Ascending aorta (tissue), 2 donors: Measurements from ENCODE around the gene PLK5. TPM values are rescaled to one million over a fixed set of nuclear protein-coding genes. Genes with fewer than 3 reads are reported as not detected.

ENCODE experiments used
- DNase-seq, 2 donors: peaks; one replicate each; pipeline ENCODE4 v3.0.0-alpha.2; 2019; ENCODE audit warnings: low spot score in 2 of 2
- H3K27ac ChIP-seq, 2 donors: fragments of 200-600 bp; sonication (generic); one replicate each; pipeline ENCODE4 v1.5.1; 2016 to 2017; ENCODE audit warnings: mild to moderate bottlenecking in 1 of 2
- H3K27me3 ChIP-seq: fragments of 200-600 bp; sonication (generic); one replicate; pipeline ENCODE4 v1.5.1; 2017
- H3K36me3 ChIP-seq, 2 donors: fragments of 200-600 bp; sonication (generic); one replicate each; pipeline ENCODE4 v1.5.1; 2016
- H3K4me1 ChIP-seq, 2 donors: fragments of 200-600 bp; sonication (generic); one replicate each; pipeline ENCODE4 v1.5.1; 2016 to 2017; ENCODE audit warnings: mild to moderate bottlenecking in 1 of 2
- H3K4me3 ChIP-seq, 2 donors: fragments of 200-600 bp; sonication (generic); one replicate each; pipeline ENCODE4 v1.5.1; 2016 to 2017; ENCODE audit warnings: mild to moderate bottlenecking in 1 of 2
- H3K9me3 ChIP-seq, 2 donors: fragments of 200-600 bp; sonication (generic); one replicate each; pipeline ENCODE4 v1.5.1; 2016
- intact Hi-C: fragments of 100-400 bp; cut with DNase I; formaldehyde crosslinking; loops from one replicate; pipeline ENCODE4 v1.15.1; 2023
- total RNA-seq: library from RNA; depleted of rRNA; stranded (reverse); fragments of >200 nt; gene quantifications from one replicate; pipeline ENCODE4 v1.1.0, GENCODE V29; 2016
- TF ChIP-seq, protein P1 (sequence below), 3 experiments: fragments of 200-600 bp in 2 of 3; fragments of 450-650 bp in 1 of 3; sonication (generic) in 2 of 3; IDR thresholded peaks; one replicate each; pipeline ENCODE4 v1.5.1; 2016 to 2019; ENCODE audit warnings: antibody characterized with exemption in 3 of 3, mild to moderate bottlenecking in 1 of 3, moderate library complexity in 1 of 3

Gene PLK5
- total RNA-seq, 1 donor from 2014 or later: not detected

DNA sequence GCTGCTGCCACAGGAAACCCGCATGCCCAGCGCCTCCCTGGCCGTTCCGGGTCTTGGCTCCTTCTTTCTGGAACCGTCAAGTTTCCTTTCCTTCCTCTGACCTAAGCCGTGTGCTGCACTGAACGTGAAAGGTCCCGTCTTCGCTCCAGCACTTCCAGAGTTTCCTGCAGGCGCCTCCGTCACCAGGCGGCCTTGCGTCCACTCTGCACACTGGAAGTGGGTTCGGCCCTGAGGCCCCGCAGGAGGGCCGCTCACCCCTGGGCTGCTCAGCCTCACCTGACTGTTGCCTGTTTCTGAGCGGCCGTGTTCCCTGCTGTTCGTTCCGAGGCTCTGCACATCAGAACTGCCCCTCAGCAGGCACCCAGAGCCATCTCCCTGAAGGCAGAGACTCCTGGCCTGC is 56.5 kb downstream of the PLK5 start:
- Histone ChIP-seq H3K36me3 (peaks cover 63 to 74% of the 10 kb centered on the region in 2 donors), H3K4me1 (no peaks in the 10 kb centered on the region), H3K27me3 (no peaks in the 10 kb centered on the region), H3K27ac (no peak overlapping the region), H3K9me3 (no peaks in the 10 kb centered on the region), H3K4me3 (no peak overlapping the region)
- intact Hi-C loops: no loop called here
- no peak for DNase-seq
- TF ChIP-seq, protein P1, sequence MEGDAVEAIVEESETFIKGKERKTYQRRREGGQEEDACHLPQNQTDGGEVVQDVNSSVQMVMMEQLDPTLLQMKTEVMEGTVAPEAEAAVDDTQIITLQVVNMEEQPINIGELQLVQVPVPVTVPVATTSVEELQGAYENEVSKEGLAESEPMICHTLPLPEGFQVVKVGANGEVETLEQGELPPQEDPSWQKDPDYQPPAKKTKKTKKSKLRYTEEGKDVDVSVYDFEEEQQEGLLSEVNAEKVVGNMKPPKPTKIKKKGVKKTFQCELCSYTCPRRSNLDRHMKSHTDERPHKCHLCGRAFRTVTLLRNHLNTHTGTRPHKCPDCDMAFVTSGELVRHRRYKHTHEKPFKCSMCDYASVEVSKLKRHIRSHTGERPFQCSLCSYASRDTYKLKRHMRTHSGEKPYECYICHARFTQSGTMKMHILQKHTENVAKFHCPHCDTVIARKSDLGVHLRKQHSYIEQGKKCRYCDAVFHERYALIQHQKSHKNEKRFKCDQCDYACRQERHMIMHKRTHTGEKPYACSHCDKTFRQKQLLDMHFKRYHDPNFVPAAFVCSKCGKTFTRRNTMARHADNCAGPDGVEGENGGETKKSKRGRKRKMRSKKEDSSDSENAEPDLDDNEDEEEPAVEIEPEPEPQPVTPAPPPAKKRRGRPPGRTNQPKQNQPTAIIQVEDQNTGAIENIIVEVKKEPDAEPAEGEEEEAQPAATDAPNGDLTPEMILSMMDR (IDR thresholded peaks at IDR 0.05): no peak

DNA sequence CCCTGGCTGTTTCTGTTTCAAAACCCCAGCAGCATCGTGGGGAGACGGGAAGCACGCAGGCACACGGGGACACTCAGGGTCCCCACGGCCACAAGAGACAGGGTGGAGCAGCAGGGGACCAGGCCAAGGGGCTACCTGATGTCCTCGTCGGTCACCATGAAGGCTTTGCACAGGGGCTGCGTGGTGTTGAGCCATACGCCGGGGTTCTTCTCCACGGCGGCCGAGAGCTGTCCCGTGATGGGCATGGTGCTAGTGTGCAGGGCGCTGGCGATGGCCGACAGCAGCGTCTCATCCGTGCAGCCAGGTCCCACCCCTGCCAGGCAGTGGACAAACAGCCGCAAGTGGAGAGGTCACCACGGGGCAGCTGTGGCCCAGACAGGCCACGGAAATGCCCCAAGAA is 57.1 kb downstream of the PLK5 start:
- Histone ChIP-seq H3K4me3 (no peak overlapping the region), H3K36me3 (peaks cover 63 to 74% of the 10 kb centered on the region in 2 donors), H3K27ac (no peak overlapping the region), H3K4me1 (no peaks in the 10 kb centered on the region), H3K27me3 (no peaks in the 10 kb centered on the region), H3K9me3 (no peaks in the 10 kb centered on the region)
- intact Hi-C loops: no loop called here
- TF ChIP-seq, protein P1 (IDR thresholded peaks at IDR 0.05): no peak
- DNase-seq: no peak

DNA sequence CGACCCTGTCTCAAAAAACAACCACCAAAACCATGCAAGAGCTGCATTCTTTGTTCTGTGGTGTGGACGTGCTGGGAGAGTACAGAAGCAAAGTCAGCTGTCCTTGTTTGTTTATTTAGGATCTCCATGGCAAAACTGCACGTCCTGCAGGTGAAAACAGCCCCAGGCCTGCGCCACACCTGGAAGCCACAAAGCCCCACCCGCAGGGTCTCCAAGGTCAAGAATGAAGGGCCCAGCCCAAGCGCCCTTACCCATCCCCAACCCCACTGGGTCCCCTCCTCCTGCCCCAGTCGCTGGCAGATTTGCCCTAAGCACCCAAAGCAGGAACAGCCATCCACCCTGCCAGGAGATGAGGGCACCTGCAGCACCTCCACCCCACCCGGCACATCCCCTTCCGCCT is 58.3 kb downstream of the PLK5 start:
- peaks cover 63 to 68% of the 10 kb centered on the region in 2 donors for H3K36me3 ChIP-seq
- TF ChIP-seq, protein P1 (IDR thresholded peaks at IDR 0.05): no peak
- H3K9me3 ChIP-seq: no peaks in the 10 kb centered on the region
- H3K4me1 ChIP-seq: no peaks in the 10 kb centered on the region
- no peak for DNase-seq
- H3K27ac ChIP-seq: no peak overlapping the region
- no peaks in the 10 kb centered on the region for H3K27me3 ChIP-seq
- intact Hi-C loops: no loop called here
- H3K4me3 ChIP-seq: no peak overlapping the region

DNA sequence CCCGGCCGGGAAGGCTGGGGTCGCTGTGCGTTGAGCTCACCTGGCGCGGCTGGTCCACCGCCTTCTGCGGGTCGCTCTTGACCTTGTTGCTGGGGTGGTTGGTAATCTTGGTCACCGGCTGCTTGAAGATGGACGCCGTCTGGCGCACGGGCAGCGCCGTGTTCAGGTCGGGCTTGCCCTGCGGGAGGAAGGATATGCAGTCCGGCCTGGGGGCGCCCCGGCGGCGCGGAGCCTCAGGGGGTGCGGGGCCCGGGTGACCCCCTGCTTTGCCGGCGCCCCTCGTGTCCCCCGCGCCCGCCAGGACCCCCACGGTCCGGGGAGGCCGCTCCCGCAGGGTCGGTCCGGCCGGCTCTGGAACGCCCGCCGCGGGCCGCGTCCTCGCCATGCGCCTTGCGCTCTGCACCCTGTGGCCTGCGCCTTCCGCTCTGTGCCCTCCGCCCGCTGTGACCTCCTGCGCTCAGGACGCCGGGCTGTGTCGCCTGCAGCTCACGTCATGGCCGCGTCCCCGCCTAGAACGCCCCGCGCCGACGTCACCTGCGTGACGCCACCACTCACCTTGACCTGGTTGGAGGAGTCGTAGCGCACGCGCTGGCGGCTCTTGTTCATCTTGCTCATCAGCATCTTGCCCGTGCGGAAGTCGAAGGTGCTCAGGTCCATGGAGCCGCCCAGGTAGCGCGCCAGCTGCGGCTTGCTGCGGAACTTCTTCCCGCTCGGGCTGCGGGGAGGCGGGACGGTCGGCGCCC is 60.8 kb downstream of the PLK5 start:
- TF ChIP-seq, protein P1 (IDR thresholded peaks at IDR 0.05): no peak
- no peak overlapping the region for H3K4me3 ChIP-seq
- H3K36me3 ChIP-seq: peaks cover 46 to 50% of the 10 kb centered on the region in 2 donors
- no peak for DNase-seq
- H3K27ac ChIP-seq: no peak overlapping the region
- no peaks in the 10 kb centered on the region for H3K27me3 ChIP-seq
- intact Hi-C loops: no loop called here
- H3K4me1 ChIP-seq: no peaks in the 10 kb centered on the region
- H3K9me3 ChIP-seq: no peaks in the 10 kb centered on the region

DNA sequence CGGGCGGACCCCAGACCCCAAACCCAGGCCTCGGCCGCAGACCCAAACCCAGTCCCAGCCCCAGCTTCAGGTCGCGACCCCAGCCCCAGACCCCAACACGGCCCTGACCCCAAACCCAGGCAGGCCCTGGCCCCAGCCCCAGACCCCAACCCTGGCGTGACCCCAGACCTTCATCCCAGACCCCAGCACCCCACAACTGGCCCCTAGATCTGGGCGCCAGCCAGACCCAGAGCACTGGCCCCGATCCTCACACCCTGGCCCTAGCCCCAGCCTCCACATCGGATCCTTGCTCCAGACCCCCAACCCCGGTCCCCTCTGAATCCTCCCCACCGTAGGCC is 61.3 kb downstream of the PLK5 start:
- TF ChIP-seq, protein P1 (IDR thresholded peaks at IDR 0.05): no peak
- Histone ChIP-seq H3K36me3 (peaks cover 40 to 46% of the 10 kb centered on the region in 2 donors), H3K27ac (no peak overlapping the region), H3K9me3 (no peaks in the 10 kb centered on the region), H3K4me1 (no peaks in the 10 kb centered on the region), H3K27me3 (no peaks in the 10 kb centered on the region), H3K4me3 (no peak overlapping the region)
- intact Hi-C loops: no loop called here
- DNase-seq: no peak

Other genes starting within 250 kb of the PLK5 start
- 156 TPM for gene FAM174C, start 248.5 kb upstream of the PLK5 start, total RNA-seq
- not detected for gene EFNA2, start 238.2 kb upstream of the PLK5 start, total RNA-seq
- gene NDUFS7, start 140.2 kb upstream of the PLK5 start, total RNA-seq: 216 TPM
- gene GAMT, start 122.5 kb upstream of the PLK5 start, total RNA-seq: 56.4 TPM
- gene DAZAP1, start 116.5 kb upstream of the PLK5 start, total RNA-seq: 15.8 TPM
- 3,111 TPM for gene RPS15, start 85.7 kb upstream of the PLK5 start, total RNA-seq
- gene APC2, start 74.0 kb upstream of the PLK5 start, total RNA-seq: not detected
- 32.7 TPM for gene C19orf25, start 44.9 kb upstream of the PLK5 start, total RNA-seq
- 1.5 TPM for gene PCSK4, start 33.7 kb upstream of the PLK5 start, total RNA-seq
- 3.2 TPM for gene REEP6, start 32.9 kb upstream of the PLK5 start, total RNA-seq
- 0.43 TPM for gene ADAMTSL5, start 11.1 kb upstream of the PLK5 start, total RNA-seq
- gene MEX3D, start 44.2 kb downstream of the PLK5 start, total RNA-seq: 83.7 TPM
- 143 TPM for gene MBD3, start 68.8 kb downstream of the PLK5 start, total RNA-seq
- 61.0 TPM for gene UQCR11, start 81.4 kb downstream of the PLK5 start, total RNA-seq
- 209 TPM for gene TCF3, start 128.5 kb downstream of the PLK5 start, total RNA-seq
- not detected for gene ONECUT3, start 229.4 kb downstream of the PLK5 start, total RNA-seq